Testis (tissue), 3 donors: ENCODE data around the gene KRT14. TPM values are rescaled to one million over a fixed set of nuclear protein-coding genes. Genes with fewer than 3 reads are reported as not detected.

Source experiments
- DNase-seq: peaks from one replicate; pipeline ENCODE4 v3.0.0-alpha.2; 2019
- H3K27ac ChIP-seq, 2 donors: fragments of 200-600 bp; sonication (generic); one replicate each; pipeline ENCODE4 v1.5.1; 2019
- H3K27me3 ChIP-seq: fragments of 200-600 bp; sonication (generic); one replicate; pipeline ENCODE4 v1.5.1; 2019
- H3K36me3 ChIP-seq: fragments of 200-600 bp; sonication (generic); one replicate; pipeline ENCODE4 v1.5.1; 2017; ENCODE audit warnings: low read depth; ENCODE audit errors: missing control alignments
- H3K4me1 ChIP-seq: fragments of 200-600 bp; sonication (generic); one replicate; pipeline ENCODE4 v1.5.1; 2019
- H3K4me3 ChIP-seq, 2 donors: fragments of 200-600 bp; sonication (generic); one replicate each; pipeline ENCODE4 v1.5.1; 2017 to 2019
- H3K9me3 ChIP-seq: fragments of 200-600 bp; sonication (generic); one replicate; pipeline ENCODE4 v1.5.1; 2017
- POLR2A ChIP-seq: fragments of 450-650 bp; IDR thresholded peaks from one replicate; pipeline ENCODE4 v1.6.1; 2017; ENCODE audit warnings: antibody characterized with exemption, mild to moderate bottlenecking, moderate library complexity
- WGBS, 2 donors: methylation state at CpG; one replicate each; pipeline ENCODE4 v1.1.5; 2018; 5-methylcytosine and 5-hydroxymethylcytosine counted together
- intact Hi-C: fragments of 100-400 bp; cut with DNase I; formaldehyde crosslinking; loops from one replicate; pipeline ENCODE4 v1.15.1; 2023; ENCODE audit warnings: low total_unique reads
- polyA plus RNA-seq: library from polyadenylated mRNA; stranded (reverse); fragments of 350-450 nt; fragmentation: Illumina TruSeq; extraction: RNeasy Lipid Tissue Mini Kit (QIAGEN cat#74804); gene quantifications from one replicate; pipeline ENCODE4 v1.2.3, GENCODE V29; 2014; ENCODE audit warnings: low read depth, low replicate concordance; ENCODE audit not compliant: insufficient read depth
- total RNA-seq, 2 donors: library from RNA; depleted of rRNA; stranded (reverse); fragments of >200 nt; gene quantifications; one replicate each; pipeline ENCODE4 v1.2.3, GENCODE V29; 2016
- TF ChIP-seq, protein P1 (sequence below), 3 experiments: fragments of 450-650 bp in 2 of 3; fragments of 200-600 bp in 1 of 3; sonication (generic) in 1 of 3; IDR thresholded peaks; one replicate each; pipeline ENCODE4 v1.5.1; 2016 to 2019; ENCODE audit warnings: antibody characterized with exemption in 3 of 3, mild to moderate bottlenecking in 2 of 3, moderate library complexity in 1 of 3

The KRT14 gene
- total and polyA plus RNA-seq, 3 donors from 2014 or later = 0.24 to 0.37 TPM; not detected in 1

DNA sequence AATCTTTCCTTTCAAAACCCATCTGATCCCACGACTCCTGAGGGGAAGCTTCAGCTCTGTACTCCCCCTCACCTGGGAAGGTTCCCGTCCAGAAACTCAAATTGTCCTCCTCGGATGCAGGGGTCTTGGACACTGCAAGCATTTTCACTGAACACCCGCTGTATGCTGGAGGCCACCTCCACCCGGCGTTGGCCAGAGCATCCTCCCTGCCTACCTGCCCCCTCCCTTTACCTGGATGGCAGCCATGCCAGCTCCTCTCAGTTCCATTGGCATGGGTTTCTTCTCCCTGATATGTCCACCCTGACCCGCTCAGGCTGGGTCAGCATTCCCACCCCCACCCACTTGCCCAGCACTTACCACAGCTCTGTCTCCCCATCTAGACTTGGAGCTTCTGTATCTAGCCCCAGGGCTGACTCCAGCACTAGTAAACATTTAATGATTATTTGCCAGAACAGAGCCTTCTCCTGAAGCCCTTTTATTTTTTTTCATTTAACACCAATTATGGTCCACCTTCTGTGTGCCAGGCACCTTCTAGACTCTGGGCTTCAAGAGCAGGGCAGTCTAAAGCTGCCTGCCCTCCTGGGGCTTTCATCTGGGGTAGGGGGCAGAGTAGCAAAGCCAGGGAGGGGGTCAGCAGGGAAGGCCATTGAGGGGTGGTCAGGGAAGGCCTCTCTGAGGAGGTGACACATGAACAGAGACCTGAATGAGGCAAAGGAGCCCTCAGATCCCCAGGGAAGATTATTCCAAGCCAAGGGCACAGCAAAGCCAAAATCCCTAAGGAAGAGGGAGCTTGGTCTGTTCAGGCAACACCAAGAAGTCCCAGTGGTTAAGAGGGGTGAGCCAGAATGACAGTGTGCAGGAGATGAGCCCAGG lies 49.7 kb downstream of the KRT14 start:
- intact Hi-C loops = no loop called here
- Histone ChIP-seq H3K36me3 (no peaks in the 10 kb centered on the region), H3K9me3 (no peaks in the 10 kb centered on the region), H3K4me1 (no peaks in the 10 kb centered on the region), H3K4me3 (no peak overlapping the region), H3K27ac (no peak overlapping the region), H3K27me3 (no peaks in the 10 kb centered on the region)
- 90 to 92% methylated on average over 6 to 7 of the region's 7 CpGs for WGBS, 2 donors
- DNase-seq = no peak
- TF ChIP-seq POLR2A = no peak
- TF ChIP-seq, protein P1, sequence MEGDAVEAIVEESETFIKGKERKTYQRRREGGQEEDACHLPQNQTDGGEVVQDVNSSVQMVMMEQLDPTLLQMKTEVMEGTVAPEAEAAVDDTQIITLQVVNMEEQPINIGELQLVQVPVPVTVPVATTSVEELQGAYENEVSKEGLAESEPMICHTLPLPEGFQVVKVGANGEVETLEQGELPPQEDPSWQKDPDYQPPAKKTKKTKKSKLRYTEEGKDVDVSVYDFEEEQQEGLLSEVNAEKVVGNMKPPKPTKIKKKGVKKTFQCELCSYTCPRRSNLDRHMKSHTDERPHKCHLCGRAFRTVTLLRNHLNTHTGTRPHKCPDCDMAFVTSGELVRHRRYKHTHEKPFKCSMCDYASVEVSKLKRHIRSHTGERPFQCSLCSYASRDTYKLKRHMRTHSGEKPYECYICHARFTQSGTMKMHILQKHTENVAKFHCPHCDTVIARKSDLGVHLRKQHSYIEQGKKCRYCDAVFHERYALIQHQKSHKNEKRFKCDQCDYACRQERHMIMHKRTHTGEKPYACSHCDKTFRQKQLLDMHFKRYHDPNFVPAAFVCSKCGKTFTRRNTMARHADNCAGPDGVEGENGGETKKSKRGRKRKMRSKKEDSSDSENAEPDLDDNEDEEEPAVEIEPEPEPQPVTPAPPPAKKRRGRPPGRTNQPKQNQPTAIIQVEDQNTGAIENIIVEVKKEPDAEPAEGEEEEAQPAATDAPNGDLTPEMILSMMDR (IDR thresholded peaks at IDR 0.05) = no peak

DNA sequence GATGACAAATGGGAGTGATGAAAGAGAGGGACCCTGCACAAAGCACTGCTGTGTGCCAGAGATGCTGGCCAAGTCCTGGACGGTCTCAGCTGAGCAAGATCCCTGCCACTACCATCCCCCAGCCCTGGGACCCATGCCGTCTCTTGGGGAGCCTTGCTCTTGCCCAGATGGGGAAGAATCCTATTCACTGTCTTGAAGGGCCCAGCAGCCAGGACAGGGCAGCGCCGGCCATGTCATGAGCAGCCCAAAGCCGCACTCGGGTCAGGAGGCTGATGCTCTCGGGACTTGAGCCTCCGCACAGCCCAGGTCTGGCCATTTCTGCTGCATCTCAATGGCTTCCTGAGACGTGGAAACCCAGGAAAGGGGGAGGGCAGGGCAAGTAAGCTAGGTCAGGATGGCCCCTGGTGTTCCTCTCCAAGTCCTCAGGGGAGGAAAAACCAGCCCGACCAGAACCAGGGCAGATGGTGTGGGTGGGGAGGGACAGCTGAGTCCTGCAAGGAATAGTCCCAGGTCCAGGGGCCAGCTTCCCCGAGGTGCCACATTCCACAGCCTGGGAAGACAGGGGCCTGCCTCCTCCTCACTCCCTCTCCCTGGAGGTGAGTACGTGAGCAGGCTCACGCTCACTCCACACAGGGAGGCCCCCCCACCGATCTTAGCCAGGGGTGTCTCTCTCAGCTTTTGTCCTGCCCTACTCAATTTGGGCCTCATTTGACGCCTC lies 50.8 kb downstream of the KRT14 start:
- Histone ChIP-seq H3K4me3 (no peak overlapping the region), H3K4me1 (no peaks in the 10 kb centered on the region), H3K9me3 (no peaks in the 10 kb centered on the region), H3K27me3 (no peaks in the 10 kb centered on the region), H3K27ac (no peak overlapping the region), H3K36me3 (no peaks in the 10 kb centered on the region)
- 64 to 74% methylated on average over 9 to 15 of the region's 15 CpGs for WGBS, 2 donors
- intact Hi-C loops = no loop called here
- TF ChIP-seq, protein P1 (IDR thresholded peaks at IDR 0.05) = no peak
- TF ChIP-seq POLR2A = no peak
- no peak for DNase-seq

GRCh38 chr17:41534899-41535546 lies 51.7 kb downstream of the KRT14 start:
- TF ChIP-seq, protein P1 (IDR thresholded peaks at IDR 0.05) = no peak
- TF ChIP-seq POLR2A = no peak
- DNase-seq = no peak
- no peak overlapping the region for H3K27ac ChIP-seq
- H3K4me1 ChIP-seq = peaks cover 8% of the 10 kb centered on the region
- intact Hi-C loops = no loop called here
- H3K36me3 ChIP-seq = no peaks in the 10 kb centered on the region
- H3K9me3 ChIP-seq = no peaks in the 10 kb centered on the region
- H3K4me3 ChIP-seq = no peak overlapping the region
- H3K27me3 ChIP-seq = no peaks in the 10 kb centered on the region
- 76 to 82% methylated on average over 7 of the region's 7 CpGs for WGBS, 2 donors

- TF ChIP-seq, protein P1 (IDR thresholded peaks at IDR 0.05) = no peak
- TF ChIP-seq POLR2A = no peak
- no peak for DNase-seq
- Histone ChIP-seq H3K4me3 (no peak overlapping the region), H3K9me3 (no peaks in the 10 kb centered on the region), H3K36me3 (no peaks in the 10 kb centered on the region), H3K27me3 (no peaks in the 10 kb centered on the region), H3K27ac (no peak overlapping the region), H3K4me1 (peaks cover 12% of the 10 kb centered on the region)
- WGBS, 2 donors = 83 to 88% methylated on average over 7 of the region's 7 CpGs
- intact Hi-C loops = no loop called here
Measured at GRCh38 chr17:41533613-41534012, 53.1 kb downstream of the KRT14 start.
